HG03378 (cell line): ENCODE measurements around the gene CHM.
"Not testable (repeated sequence)": the region's sequence is repeated elsewhere in the genome, so short reads cannot be mapped to it uniquely, and the experiment has no call there.

ENCODE experiments used
- ATAC-seq: cut with Tn5 transposase; IDR thresholded peaks from one replicate; pipeline ENCODE4 v1.9.1; 2021; ENCODE audit warnings: mild to moderate bottlenecking, moderate library complexity; ENCODE audit not compliant: unreplicated experiment

CHM gene, protein sequence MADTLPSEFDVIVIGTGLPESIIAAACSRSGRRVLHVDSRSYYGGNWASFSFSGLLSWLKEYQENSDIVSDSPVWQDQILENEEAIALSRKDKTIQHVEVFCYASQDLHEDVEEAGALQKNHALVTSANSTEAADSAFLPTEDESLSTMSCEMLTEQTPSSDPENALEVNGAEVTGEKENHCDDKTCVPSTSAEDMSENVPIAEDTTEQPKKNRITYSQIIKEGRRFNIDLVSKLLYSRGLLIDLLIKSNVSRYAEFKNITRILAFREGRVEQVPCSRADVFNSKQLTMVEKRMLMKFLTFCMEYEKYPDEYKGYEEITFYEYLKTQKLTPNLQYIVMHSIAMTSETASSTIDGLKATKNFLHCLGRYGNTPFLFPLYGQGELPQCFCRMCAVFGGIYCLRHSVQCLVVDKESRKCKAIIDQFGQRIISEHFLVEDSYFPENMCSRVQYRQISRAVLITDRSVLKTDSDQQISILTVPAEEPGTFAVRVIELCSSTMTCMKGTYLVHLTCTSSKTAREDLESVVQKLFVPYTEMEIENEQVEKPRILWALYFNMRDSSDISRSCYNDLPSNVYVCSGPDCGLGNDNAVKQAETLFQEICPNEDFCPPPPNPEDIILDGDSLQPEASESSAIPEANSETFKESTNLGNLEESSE

DNA sequence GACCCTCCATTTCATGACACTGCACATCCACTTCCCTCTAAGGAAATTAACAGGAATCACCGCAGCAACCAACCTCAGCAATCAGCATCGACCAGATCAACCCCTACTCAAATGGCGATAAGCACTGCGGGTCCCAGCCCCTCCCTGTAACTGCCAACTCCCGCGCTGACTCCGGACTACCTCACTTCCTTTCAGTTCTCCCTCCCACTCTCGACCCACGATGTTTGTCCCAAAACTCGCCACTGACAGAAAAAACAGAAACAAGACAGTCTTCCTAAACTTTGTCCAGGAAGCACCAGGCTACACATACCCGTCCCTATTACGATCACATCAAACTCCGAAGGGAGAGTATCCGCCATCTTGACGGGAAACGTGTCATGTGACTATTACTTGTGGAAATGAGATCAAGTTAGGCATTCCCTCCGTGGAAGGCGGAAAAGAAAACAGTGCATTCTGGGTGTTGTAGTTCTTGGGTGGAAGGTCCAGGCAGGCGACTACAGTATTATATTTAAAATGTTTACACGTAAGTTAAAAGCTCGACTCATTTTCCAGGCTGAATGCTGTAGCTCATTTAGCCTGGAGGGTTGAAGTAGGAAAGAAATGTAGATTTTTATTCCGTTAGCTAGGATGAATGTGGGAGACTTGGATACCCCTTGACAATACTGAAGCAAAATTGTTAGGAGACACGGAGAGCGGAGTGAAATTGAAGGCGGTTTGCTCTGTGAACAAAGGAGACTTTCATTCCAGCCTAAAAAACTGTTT is at the start of gene CHM:
Gene CHM, minus strand, starts transcription at position 385 of the 762 bp plus-strand sequence. Its CDS starts 26 bp downstream, at position 359.
- ATAC-seq = peak; percentile 99

DNA sequence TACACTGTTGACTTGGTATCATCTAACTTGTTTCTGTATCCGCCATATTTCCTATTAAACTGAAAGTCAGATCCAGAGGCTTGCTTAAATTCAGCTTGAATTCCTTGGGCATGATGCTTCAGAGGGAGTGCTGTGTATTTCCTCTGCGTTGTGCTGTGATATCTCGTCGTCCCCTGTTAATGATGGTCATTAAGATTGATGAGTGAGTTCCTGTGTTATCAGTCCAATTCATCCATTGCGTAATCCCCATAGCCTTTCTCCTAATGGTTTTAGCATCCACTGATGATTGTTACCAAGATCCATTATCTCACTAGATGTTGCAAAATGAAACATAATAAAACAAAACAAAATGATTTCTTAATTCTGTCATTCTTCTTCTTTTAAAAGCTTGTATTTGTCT is 31.3 kb upstream of the CHM start:
- no peak for ATAC-seq

DNA sequence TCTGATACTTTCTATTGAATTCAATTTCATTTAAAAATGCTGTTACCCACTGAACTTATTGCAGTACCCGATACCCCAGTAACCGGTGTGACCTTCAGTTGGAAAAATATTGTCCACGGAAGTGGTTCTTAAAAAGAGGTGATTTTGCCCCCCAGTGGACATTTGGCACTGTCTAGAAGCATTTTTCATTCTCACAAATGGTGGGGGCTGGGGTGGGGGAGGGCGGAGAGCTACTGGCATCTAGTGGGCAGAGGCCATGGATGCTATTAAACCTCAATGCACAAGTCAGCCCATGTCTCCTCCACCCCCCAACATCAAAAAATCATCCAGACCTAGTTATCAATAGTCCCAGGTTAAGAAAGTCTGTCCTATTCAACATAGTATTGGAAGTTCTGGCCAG is 19.6 kb upstream of the CHM start:
- no peak for ATAC-seq

DNA sequence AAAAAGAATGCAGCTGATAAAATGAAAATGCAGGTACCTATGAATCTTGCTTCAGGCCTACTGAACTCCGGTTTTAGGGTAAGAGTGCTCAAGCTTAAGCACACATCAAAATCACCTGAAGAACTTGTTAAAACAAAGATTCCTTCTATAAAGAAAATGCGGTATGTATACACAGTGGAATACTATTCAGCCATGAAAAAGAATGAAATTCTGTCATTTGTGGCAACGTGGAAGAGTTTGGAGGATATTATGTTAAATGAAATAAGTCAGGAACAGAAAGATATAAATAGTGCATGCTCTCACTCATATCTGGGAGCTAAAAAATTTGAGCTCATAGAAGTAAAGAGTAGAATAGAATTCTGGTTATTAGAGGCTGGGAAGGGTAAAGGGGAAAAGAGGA is 14.0 kb upstream of the CHM start:
- ATAC-seq = no peak

DNA sequence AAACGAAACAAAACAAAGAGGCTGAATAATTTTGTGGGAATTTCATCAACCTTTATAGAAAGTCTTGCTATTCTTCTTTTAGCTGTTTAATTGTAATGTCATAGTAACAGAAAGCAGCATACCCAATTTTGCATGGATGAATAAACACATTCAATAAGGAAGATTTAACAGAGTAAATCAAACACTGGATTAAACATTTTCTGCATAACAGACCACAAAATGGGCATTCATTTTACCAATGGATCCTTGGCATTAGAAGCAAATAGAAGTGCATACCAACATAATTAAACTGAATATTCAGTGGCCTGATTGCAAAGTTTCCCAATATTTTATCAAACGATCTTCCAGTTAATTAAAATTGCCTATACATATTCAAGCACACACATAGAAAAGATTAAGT is 4.4 kb upstream of the CHM start:
- ATAC-seq = no peak

DNA sequence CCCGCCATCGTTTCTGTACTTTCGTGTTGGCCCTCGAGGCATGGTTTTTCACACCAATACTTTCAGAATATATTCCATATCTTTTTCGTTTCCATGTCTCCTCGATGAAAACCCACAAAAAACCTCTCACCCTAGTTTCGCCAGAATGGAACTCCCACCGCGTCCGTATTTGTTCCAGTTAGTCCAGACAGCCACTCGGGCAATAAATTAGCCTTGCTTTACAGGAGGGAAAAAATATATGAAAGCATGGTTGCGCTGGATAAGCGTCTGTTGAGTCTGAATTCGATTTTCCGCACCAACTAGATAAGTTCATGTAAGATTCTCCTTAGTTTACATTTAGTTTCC is 550 bp upstream of the CHM start:
- ATAC-seq = no peak

DNA sequence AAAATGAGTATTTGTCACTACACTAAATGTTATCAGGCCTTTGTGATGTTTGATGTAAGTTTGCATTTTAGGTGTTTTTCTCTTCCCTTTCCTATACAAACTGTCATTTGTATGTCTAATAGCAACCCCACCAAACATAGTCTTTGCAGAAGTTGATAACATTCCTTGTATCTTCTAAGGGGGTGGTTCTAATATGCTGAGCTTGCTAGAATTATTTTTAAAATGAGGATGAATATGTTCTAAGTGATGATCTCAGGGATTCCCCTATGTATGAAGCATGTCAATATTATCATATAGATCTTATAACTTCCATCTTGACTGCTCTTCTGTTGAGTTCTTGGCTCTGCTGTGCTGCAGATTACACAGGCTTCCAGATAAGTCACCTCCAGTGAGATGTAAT is 3.1 kb downstream of the CHM start:
- ATAC-seq = no peak

DNA sequence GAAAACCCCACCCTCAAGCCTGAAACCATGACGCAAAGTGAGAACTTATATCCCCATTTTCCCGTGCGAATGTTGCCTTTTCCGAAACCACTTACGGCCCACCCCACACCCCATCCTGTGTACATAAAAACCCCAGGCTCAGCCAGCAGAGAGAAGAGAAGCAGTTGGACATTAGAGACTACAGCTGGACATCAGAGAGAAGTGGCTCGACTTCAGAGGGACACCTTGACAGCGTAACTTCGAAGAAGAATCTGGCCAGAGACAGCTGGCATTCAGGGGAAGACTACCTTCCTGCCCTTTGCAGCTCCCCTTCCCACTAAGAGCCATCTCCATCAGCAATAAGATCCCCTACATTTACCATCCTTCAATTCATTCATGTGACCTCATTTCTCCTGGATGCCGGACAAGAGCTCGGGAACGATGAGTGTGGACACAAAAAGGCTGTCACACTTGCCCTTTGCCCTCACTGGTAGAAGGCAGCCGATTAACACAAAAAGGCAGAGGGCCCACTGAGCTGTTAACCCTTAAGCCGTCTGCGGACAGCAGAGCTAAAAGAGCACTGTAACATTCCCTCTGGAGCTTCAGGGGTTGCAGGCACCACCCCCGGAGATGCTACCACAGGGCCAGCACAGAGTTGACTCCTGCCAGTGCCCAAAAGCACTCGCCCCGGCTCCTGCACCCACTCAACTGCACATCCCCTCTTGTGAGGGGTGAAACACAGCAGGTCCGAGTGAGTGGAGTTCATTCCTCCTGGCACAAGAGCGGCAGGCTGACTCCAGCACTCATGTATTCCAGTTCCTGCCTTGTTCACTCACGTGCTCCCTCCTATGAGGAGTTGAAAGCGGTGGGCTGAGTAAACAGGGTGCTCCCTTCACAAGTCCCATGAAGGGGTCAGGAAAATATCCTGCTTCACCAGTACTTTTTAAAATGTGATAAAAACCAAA is 7.5 kb downstream of the CHM start:
- ATAC-seq = no peak

DNA sequence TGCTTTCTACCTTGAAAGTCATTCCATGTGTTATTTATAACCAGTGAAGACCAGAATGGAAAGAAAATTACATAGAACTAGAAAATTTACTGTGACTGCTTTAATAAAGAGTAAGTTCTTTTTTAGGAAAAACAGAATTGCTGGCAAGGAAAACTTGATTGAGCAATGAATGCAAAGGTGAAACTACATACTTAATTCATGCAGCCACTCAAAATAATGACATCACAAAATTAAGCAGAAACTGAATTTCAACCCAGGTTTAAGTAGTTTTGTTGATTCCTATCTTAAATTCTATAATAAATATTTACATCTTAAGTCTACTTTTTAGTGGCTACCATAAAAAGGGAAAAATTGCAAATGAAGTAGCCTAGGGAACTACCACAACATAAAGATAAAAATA is 14.0 kb downstream of the CHM start:
- ATAC-seq = no peak

DNA sequence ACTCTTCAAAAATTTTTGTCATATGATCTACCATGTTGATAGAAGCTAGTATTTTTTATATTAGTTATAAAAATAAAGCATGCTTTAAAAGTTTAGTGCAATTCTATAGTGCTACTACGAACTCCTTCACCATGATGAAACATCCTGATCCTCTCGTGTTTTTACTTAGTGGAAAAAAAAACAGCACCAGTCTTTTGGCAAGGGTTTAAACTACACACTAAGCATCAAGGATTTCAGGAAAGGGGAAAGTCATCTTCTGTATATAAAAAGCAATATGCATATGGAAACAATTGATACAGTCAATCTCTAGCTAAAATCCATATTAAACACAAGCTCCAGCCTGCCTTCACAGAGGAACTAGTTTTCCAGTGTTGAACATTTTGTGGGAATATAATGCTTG is 18.7 kb downstream of the CHM start:
- ATAC-seq = no peak

DNA sequence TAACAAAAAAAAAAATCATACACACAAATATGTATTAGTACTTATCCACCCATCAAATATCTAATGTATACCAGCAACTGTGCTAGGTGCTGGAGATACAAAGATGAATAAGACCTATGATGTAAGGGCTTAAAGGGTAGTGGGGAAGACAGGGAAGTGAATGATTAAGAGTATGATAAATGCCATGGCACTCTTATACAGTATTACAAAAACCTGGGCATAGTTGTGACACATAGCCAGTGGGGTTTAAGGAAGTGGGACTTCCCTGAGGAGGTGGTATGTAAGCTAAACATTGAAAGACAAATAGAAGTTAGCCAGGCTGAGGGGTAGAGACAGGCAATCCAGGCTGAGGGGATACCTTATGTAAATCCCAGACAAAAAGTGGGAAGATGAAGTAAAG is 23.5 kb downstream of the CHM start:
- no peak for ATAC-seq

DNA sequence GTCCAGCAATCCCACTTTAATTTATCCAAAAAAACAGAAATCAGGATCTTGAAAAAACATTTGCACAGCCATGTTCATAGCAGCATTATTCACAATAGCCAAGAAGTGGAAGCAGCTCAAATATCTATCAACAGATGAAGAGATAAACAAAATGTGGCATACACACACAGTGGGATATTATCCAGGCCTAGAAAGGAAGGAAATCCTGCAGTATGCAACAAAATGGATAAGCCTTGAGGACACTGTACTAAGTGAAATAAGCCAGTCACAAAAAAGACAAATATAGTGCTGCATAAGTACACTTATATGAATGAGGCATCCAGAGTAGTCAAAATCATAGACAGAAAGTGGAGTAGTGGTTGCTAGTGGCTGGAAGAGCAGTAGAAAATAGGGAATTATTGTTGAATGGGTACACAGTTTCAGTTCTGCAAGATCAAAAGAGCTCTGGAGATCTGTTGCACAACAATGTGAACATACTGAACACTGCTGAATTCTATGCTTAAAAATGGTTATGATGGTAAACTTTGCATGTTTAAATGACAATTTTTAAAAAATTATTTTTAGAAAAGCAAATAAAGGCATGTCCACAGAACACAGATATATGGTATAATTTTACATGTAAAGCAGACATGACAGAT is 25.6 kb downstream of the CHM start:
- ATAC-seq = no peak

DNA sequence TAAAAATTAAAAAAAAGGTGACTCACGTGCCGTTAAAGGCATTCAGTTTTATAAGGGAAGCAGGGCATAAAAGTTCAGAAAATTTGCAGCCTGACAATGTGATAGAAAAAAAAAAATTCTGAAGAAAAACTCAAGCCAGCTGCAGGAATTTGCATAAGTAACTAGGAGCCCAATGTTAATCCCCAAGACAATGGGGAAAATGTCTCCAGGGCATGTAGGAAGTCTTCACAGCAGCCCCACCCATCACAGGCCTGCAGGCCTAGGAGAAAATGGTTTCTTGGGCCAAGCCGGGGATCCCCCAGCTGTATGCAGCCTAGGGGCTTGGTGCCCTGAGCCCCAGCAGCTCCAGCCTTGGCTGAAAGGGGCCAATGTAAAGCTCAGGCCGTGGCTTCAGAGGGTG is 31.2 kb downstream of the CHM start:
- no peak for ATAC-seq

DNA sequence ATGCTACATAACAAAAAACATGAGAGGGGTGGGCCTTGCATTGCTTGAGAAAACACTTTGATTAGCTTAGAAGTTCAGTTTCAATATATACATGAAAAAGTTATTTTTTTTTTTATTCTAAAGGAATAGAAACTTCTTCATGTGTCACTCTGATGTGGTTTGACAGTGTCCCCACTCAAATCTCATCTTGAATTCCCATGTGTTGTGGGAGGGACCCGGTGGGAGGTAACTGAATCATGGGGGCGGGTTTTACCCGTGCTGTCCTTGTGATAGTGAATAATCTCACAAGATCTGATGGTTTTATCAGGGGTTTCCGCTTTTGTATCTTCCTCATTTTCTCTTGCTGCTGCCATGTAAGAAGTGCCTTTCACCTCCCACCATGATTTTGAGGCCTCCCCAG is 32.4 kb downstream of the CHM start:
- not testable (repeated sequence) for ATAC-seq

DNA sequence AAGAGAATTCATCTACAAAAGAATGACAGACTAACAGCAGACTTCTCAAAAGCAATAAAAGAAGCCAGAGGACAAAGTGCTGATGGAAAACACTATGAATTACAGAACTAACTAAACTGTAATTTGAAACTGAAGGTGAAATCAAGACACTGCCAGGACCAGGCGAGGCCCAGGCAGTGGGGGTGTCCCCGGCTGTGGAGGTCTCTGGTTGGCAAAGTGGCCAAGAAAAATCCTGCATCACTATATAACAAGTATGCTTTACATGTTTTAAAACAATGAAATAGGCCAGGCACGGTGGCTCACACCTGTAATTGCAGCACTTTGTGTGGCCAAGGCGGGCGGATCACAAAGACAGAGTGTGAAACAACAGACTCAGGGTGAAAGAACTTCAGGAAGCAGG is 32.9 kb downstream of the CHM start:
- no peak for ATAC-seq

DNA sequence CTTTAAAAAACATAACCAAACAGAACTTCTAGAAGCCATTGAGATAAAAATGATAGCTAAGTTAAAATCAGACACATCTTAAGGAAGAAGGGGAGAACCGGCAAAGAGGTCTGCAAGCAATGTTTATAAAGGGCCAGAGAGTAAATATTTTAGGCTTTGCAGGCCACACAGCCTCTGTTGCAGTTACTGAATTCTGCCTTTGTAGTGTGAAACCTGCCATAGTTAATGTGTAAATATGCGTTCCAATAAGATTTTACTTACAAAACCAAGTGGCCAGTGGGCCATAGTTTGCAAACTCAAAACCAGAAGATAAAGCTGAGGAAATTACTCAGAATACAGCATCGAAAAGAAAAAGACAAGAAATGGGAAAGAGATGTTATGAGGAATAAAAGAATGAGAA is 33.6 kb downstream of the CHM start:
- ATAC-seq = no peak

DNA sequence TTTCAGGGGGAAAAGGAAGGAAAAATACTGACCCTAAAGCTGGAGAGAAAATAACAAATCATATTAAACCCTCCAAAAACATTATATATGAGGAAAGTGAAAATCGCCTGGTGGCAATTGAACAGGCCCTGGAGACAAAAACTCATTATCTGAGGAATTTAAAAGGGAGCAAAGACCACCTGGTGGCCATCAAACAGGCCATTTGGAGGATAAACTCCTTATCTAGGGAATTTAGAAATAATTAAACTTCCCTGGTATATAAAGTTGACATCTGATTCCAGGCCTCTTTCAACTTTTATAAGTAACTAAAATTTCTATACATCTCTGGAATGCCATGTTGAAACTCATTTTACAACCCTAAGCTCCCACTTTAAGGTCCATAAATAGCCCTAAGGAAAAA is 35.2 kb downstream of the CHM start:
- no peak for ATAC-seq

DNA sequence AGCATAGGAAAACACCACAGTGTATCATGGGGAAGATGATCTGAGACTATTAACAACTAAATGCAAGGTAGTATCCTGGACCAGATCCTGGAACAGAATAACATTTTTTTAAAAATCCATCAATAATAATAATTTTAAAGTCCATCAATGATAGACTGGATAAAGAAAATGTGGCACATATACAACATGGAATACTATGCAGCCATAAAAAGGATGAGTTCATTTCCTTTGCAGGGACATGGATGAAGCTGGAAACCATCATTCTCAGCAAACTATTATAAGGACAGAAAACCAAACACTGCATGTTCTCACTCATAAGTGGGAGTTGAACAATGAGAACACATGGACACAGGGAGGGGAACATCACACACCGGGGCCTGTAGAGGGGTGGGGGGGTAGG is 37.6 kb downstream of the CHM start:
- not testable (repeated sequence) for ATAC-seq

DNA sequence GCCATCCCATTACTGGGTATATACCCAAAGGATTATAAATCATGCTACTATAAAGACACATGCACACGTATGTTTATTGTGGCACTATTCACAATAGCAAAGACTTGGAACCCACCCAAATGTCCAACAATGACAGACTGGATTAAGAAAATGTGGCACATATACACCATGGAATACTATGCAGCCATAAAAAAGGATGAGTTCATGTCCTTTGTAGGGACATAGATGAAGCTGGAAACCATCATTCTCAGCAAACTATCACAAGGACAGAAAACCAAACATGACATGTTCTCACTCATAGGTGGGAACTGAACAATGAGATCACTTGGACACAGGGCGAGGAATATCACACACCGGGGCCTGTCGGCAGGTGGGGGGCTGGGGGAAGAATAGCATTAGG is 39.5 kb downstream of the CHM start:
- ATAC-seq = not testable (repeated sequence)
